Measurements from ENCODE around the gene STK32A. TPM values are rescaled to one million over a fixed set of nuclear protein-coding genes. Genes with fewer than 3 reads are reported as not detected.

Gene STK32A
- total RNA-seq, 4 donors from 2014 or later = 5.1 to 27.4 (median 7.0) TPM

GRCh38 chr5:147437161-147437596, 202.4 kb downstream of the STK32A start:
- 49% methylated on average over 6 of the region's 6 CpGs for WGBS

More at GRCh38 chr5:147437161-147437596, 202.4 kb downstream of the STK32A start:
- DNase-seq (ENCODE audit: low spot score in 2 of 2) = no peak
- H3K4me1 ChIP-seq = peaks cover 3% of the 10 kb centered on the region
- H3K4me3 ChIP-seq = no peak overlapping the region
- H3K9me3 ChIP-seq = no peaks in the 10 kb centered on the region
- H3K27ac ChIP-seq = no peak overlapping the region
- no peaks in the 10 kb centered on the region for H3K27me3 ChIP-seq
- no peaks in the 10 kb centered on the region for H3K36me3 ChIP-seq
- TF ChIP-seq POLR2AphosphoS5 (IDR thresholded peaks at IDR 0.05) (no peak), CTCF (IDR thresholded peaks at IDR 0.05) (no peak), EP300 (IDR thresholded peaks at IDR 0.05) (no peak), POLR2A (IDR thresholded peaks at IDR 0.05) (no peak)
